Measurements from ENCODE around the gene OTULIN.

The OTULIN gene

DNA sequence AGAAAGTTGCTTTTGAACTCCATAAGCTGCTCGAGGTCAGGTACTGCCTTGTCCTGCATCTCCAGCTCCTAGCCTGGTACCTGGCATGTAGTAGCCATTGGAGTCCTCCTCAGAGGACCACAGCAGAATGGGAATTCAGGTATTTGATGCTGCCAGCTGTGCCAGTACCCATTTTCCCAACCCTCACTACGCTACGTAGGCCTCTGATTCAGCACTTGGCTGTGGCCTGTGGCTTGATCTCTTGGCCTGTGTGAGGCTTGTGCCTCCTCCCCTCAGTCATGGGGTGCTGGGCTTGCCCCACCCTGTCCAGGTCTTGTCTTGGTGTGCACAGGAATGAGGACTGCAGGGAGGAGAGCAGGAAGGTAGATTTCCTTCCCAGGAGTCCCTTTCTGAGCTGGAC is 11.8 kb downstream of the OTULIN start:
- no peaks in the 10 kb centered on the region for H3K9me3 ChIP-seq (ENCODE audit: control insufficient read depth, insufficient read depth, low read length)
- no peaks in the 10 kb centered on the region; the same call in 1 of the 2 replicates for H3K36me3 ChIP-seq (ENCODE audit: control insufficient read depth, insufficient read depth, low read length)
- H3K27me3 ChIP-seq (ENCODE audit: control insufficient read depth, insufficient read depth, low read length) = no peaks in the 10 kb centered on the region
- H3K27ac ChIP-seq (ENCODE audit: low read length) = no peak overlapping the region
- no peak overlapping the region for H3K4me3 ChIP-seq (ENCODE audit: low read length)
- no peak for DNase-seq (ENCODE audit: low read depth, low spot score)
- H3K4me1 ChIP-seq (ENCODE audit: control insufficient read depth, insufficient read depth, low read length) = peaks cover 3% of the 10 kb centered on the region; the same call in 1 of the 2 replicates
- WGBS (ENCODE audit: insufficient coverage, insufficient read length) = no CpG with 5 or more reads among the region's 3 CpGs

DNA sequence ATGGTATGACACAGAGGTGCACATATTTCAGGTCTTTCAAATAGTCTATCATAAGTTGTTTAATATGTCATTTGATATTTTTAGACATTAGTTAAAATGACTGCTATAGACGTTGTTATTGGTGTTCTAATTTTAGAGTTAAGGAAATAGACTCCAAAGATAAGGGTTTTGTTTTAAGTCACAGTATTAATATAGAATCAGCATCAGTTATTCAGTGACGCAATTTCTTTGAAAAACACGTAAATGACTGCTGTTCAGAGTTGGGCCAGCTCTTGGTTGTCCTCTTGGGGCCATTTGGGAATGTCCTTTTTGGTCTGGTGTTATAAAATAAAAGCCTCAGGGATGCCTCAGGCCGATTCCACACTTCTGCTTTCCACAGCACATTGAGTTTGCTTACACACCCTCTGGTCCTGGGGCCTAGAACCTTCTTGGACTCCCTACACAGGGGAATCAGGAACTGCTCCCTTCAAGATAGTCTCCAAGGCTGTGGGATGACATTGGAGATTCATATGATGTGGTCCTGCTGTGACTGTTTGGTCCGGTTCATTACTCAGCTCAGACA is 14.3 kb downstream of the OTULIN start:
- Histone ChIP-seq H3K4me3 (ENCODE audit: low read length) (no peak overlapping the region), H3K4me1 (ENCODE audit: control insufficient read depth, insufficient read depth, low read length) (peaks cover 2% of the 10 kb centered on the region; the same call in 1 of the 2 replicates), H3K36me3 (ENCODE audit: control insufficient read depth, insufficient read depth, low read length) (peaks cover 3% of the 10 kb centered on the region), H3K27ac (ENCODE audit: low read length) (no peak overlapping the region), H3K9me3 (ENCODE audit: control insufficient read depth, insufficient read depth, low read length) (no peaks in the 10 kb centered on the region), H3K27me3 (ENCODE audit: control insufficient read depth, insufficient read depth, low read length) (no peaks in the 10 kb centered on the region)
- DNase-seq (ENCODE audit: low read depth, low spot score) = no peak
- WGBS (ENCODE audit: insufficient coverage, insufficient read length) = no CpG with 5 or more reads among the region's 5 CpGs

DNA sequence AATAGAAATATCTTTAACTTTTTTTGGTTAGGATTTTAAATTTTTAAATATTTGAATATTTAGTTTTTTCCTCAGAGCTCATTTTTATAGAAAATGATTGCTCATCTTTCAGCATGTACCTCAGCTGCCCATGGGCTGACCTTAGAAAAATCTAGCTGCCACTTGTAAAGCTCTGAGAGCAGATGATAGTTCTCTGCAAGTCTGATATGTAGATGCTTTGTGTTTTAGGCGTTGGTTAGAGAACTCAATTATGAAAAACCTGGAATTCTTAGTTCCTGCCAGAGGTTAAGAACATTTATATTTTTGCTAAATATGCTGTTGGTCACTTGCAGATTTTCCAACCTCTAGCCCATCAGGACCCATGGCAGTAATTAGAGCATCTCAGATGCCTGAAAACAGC is 15.1 kb downstream of the OTULIN start:
- Histone ChIP-seq H3K9me3 (ENCODE audit: control insufficient read depth, insufficient read depth, low read length) (no peaks in the 10 kb centered on the region), H3K27me3 (ENCODE audit: control insufficient read depth, insufficient read depth, low read length) (no peaks in the 10 kb centered on the region), H3K36me3 (ENCODE audit: control insufficient read depth, insufficient read depth, low read length) (peaks cover 3% of the 10 kb centered on the region), H3K4me1 (ENCODE audit: control insufficient read depth, insufficient read depth, low read length) (no peaks in the 10 kb centered on the region), H3K4me3 (ENCODE audit: low read length) (no peak overlapping the region), H3K27ac (ENCODE audit: low read length) (no peak overlapping the region)
- WGBS (ENCODE audit: insufficient coverage, insufficient read length) = no CpG with 5 or more reads among the region's 1 CpG
- no peak for DNase-seq (ENCODE audit: low read depth, low spot score)

DNA sequence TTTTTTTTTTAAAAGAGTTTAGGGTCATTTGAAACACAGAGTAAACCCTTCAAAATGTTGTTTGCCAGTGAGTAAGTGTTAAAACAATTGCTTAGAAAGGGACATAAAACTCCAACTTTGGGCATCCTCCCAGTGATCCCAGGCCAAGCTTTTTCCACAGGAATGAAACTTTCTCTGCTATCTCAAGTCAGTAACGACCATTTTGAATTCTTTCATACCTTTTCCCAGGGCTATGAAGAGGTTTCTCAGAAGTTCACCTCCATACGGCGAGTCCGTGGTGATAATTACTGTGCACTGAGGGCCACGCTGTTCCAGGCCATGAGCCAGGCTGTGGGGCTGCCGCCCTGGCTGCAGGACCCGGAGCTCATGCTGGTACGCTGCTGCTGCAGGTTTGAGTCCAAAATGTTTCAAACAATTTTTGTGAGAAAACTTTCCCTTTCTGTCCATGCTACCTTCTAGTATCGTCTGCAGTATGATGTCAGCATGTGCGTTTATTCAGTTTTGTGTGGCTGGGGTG is 16.8 kb downstream of the OTULIN start:
- no CpG with 5 or more reads among the region's 10 CpGs for WGBS (ENCODE audit: insufficient coverage, insufficient read length)
- no peaks in the 10 kb centered on the region for H3K4me1 ChIP-seq (ENCODE audit: control insufficient read depth, insufficient read depth, low read length)

DNA sequence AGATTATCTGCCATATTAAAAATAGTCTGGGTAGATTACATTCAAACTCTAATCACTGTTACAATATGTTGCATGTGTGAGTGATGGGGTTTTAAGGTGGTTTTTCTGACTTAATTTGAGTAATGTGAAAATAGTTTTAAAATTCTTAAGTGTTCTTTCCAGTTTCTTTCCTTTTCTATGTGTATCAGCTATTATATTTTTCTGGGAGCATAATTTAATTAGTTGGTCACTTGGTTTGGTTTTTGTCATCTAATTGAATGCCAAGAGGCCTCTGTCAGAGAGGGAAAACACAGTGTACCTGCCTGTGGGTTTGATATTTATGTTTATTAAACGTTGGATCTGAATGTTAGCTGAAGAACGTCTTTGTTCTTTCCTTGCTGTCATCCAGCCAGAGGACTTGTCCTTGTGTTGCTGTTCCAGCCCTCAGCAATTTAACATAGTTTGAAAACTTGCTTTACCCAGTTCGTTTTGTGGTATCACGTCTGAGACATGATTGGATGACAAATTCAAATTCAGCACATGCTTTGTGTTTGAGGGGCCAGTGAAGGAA is 19.5 kb downstream of the OTULIN start:
- no CpG with 5 or more reads among the region's 4 CpGs for WGBS (ENCODE audit: insufficient coverage, insufficient read length)
- Histone ChIP-seq H3K4me1 (ENCODE audit: control insufficient read depth, insufficient read depth, low read length) (no peaks in the 10 kb centered on the region), H3K27me3 (ENCODE audit: control insufficient read depth, insufficient read depth, low read length) (no peaks in the 10 kb centered on the region), H3K9me3 (ENCODE audit: control insufficient read depth, insufficient read depth, low read length) (no peaks in the 10 kb centered on the region), H3K27ac (ENCODE audit: low read length) (no peak overlapping the region), H3K4me3 (ENCODE audit: low read length) (no peak overlapping the region), H3K36me3 (ENCODE audit: control insufficient read depth, insufficient read depth, low read length) (peaks cover 3% of the 10 kb centered on the region)
- DNase-seq (ENCODE audit: low read depth, low spot score) = no peak

More for the DNA sequence above, 16.8 kb downstream of the OTULIN start:
- Histone ChIP-seq H3K27ac (ENCODE audit: low read length) (no peak overlapping the region), H3K27me3 (ENCODE audit: control insufficient read depth, insufficient read depth, low read length) (no peaks in the 10 kb centered on the region), H3K9me3 (ENCODE audit: control insufficient read depth, insufficient read depth, low read length) (no peaks in the 10 kb centered on the region), H3K4me3 (ENCODE audit: low read length) (no peak overlapping the region), H3K36me3 (ENCODE audit: control insufficient read depth, insufficient read depth, low read length) (peaks cover 3% of the 10 kb centered on the region)
- DNase-seq (ENCODE audit: low read depth, low spot score) = no peak

DNA sequence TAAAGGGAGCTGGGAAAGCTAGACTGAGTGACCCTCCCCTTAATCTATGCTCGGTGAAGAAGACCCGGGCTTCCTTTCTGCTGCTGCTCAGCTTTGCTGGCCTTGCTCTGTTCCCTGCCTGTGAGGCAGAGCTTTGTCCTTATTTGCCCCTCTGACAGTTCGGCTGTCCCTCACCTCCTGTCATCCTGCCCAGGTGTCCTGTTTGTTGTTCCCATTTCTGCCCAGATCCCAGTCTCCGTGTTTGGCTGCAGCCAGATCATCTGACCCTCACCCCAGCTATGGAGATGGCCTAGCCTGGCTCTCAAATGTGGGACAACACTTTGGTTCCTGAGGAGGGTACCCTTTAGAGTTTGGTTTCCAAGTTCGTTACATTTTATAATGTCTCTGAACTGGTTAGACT is 20.2 kb downstream of the OTULIN start:
- no peaks in the 10 kb centered on the region for H3K4me1 ChIP-seq (ENCODE audit: control insufficient read depth, insufficient read depth, low read length)
- peaks cover 3% of the 10 kb centered on the region for H3K36me3 ChIP-seq (ENCODE audit: control insufficient read depth, insufficient read depth, low read length)
- WGBS (ENCODE audit: insufficient coverage, insufficient read length) = no CpG with 5 or more reads among the region's 5 CpGs
- DNase-seq (ENCODE audit: low read depth, low spot score) = no peak
- no peaks in the 10 kb centered on the region for H3K27me3 ChIP-seq (ENCODE audit: control insufficient read depth, insufficient read depth, low read length)
- H3K9me3 ChIP-seq (ENCODE audit: control insufficient read depth, insufficient read depth, low read length) = no peaks in the 10 kb centered on the region
- H3K4me3 ChIP-seq (ENCODE audit: low read length) = no peak overlapping the region
- H3K27ac ChIP-seq (ENCODE audit: low read length) = no peak overlapping the region

DNA sequence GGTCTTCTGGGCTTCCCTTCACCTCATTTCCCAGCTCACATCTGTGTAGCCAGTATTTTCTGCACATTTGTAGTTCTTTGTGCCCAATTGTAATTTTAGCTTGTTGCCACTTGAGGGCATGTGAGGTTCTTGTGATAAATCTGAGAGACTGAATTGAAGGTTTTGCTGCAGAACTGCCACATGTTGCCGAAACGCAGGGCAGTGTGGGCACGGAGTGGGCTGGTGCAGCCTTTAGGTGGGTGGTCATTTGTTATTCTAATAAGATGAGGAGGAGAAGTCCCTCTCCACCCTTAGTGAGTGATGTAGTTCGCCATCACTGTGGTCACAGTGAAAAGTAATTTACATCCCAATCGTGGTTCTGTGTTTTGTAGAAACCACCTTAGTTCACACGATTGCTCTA is 21.2 kb downstream of the OTULIN start:
- H3K36me3 ChIP-seq (ENCODE audit: control insufficient read depth, insufficient read depth, low read length) = peaks cover 7% of the 10 kb centered on the region
- no CpG with 5 or more reads among the region's 6 CpGs for WGBS (ENCODE audit: insufficient coverage, insufficient read length)
- no peaks in the 10 kb centered on the region for H3K27me3 ChIP-seq (ENCODE audit: control insufficient read depth, insufficient read depth, low read length)
- no peaks in the 10 kb centered on the region for H3K4me1 ChIP-seq (ENCODE audit: control insufficient read depth, insufficient read depth, low read length)
- no peak for DNase-seq (ENCODE audit: low read depth, low spot score)
- H3K9me3 ChIP-seq (ENCODE audit: control insufficient read depth, insufficient read depth, low read length) = no peaks in the 10 kb centered on the region
- no peak overlapping the region for H3K27ac ChIP-seq (ENCODE audit: low read length)
- no peak overlapping the region for H3K4me3 ChIP-seq (ENCODE audit: low read length)

DNA sequence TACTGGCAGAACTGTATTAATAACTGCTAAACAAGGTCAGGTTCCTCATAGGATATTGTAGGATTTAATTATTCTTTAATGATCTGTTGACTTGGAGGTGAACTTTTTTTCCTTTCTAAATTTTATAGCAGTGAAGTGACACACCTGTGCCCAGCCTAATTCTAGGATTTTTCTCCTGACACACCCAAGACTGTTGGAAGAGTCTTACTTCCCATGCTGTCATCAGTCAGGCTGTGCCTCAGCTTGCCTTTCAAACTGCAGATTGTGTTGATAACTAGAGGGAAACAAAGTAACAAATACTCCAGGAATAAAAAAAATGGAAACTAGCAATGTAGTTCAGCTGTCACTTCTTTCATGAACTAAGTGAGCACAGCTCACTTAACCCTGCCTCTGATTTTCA is 22.0 kb downstream of the OTULIN start:
- DNase-seq (ENCODE audit: low read depth, low spot score) = no peak
- Histone ChIP-seq H3K36me3 (ENCODE audit: control insufficient read depth, insufficient read depth, low read length) (peaks cover 7% of the 10 kb centered on the region), H3K9me3 (ENCODE audit: control insufficient read depth, insufficient read depth, low read length) (no peaks in the 10 kb centered on the region), H3K27ac (ENCODE audit: low read length) (no peak overlapping the region), H3K4me1 (ENCODE audit: control insufficient read depth, insufficient read depth, low read length) (no peaks in the 10 kb centered on the region), H3K4me3 (ENCODE audit: low read length) (no peak overlapping the region), H3K27me3 (ENCODE audit: control insufficient read depth, insufficient read depth, low read length) (no peaks in the 10 kb centered on the region)

DNA sequence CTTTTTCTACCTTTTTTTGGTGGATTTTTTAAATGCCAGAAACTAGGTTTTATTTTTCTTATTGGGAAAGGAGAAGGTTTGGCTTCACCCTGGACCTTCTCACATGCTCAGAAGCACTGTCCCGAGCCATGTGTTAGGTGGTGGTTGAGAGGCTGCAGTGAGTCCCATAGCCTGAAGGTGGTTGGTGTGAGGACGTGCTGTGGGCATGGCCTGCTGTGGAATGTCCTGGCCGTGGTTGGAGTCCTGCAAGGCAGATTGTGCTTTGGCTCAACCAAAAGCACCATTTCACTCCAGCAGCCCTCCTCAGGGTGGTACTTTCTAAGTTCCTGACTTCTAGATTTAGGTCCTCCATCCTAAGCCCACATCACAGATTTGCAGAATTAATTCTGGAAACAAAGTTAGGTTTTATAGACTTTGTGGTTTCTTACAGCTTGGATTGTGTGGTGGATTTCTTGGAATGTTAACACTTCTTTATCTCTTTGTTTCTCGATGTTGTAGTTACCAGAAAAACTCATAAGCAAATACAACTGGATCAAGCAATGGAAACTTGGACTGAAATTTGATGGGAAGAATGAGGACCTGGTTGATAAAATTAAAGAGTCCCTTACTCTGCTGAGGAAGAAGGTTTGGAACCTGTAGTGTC is 22.6 kb downstream of the OTULIN start:
- no peaks in the 10 kb centered on the region for H3K27me3 ChIP-seq (ENCODE audit: control insufficient read depth, insufficient read depth, low read length)
- H3K4me1 ChIP-seq (ENCODE audit: control insufficient read depth, insufficient read depth, low read length) = no peaks in the 10 kb centered on the region
- H3K9me3 ChIP-seq (ENCODE audit: control insufficient read depth, insufficient read depth, low read length) = no peaks in the 10 kb centered on the region
- peaks cover 5% of the 10 kb centered on the region; the same call in 1 of the 2 replicates for H3K36me3 ChIP-seq (ENCODE audit: control insufficient read depth, insufficient read depth, low read length)
- H3K27ac ChIP-seq (ENCODE audit: low read length) = no peak overlapping the region
- no CpG with 5 or more reads among the region's 4 CpGs for WGBS (ENCODE audit: insufficient coverage, insufficient read length)
- no peak for DNase-seq (ENCODE audit: low read depth, low spot score)
- no peak overlapping the region for H3K4me3 ChIP-seq (ENCODE audit: low read length)

DNA sequence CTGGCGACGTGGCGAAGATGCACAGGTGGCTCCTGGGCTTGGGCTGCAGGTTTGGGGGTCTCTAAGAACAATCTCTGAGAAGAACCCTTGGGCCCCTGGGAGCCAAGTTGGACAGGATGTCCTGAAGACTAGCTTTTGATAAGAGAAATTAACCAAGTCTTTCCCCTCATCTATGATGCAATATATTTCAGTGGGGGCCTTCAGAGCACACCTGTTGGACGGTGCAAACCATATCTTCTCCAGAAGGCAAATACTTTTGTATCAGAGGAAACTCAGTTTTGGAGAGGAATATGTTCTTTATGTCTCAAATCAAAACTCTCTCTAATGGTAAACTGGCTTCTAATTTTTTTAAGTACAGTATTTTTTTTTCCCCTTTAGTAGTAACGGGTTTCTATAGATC is 28.6 kb downstream of the OTULIN start:
- Histone ChIP-seq H3K4me3 (ENCODE audit: low read length) (no peak overlapping the region), H3K9me3 (ENCODE audit: control insufficient read depth, insufficient read depth, low read length) (no peaks in the 10 kb centered on the region), H3K4me1 (ENCODE audit: control insufficient read depth, insufficient read depth, low read length) (no peaks in the 10 kb centered on the region), H3K27ac (ENCODE audit: low read length) (no peak overlapping the region), H3K36me3 (ENCODE audit: control insufficient read depth, insufficient read depth, low read length) (peaks cover 11% of the 10 kb centered on the region), H3K27me3 (ENCODE audit: control insufficient read depth, insufficient read depth, low read length) (no peaks in the 10 kb centered on the region)
- no peak for DNase-seq (ENCODE audit: low read depth, low spot score)
- no CpG with 5 or more reads among the region's 5 CpGs for WGBS (ENCODE audit: insufficient coverage, insufficient read length)

DNA sequence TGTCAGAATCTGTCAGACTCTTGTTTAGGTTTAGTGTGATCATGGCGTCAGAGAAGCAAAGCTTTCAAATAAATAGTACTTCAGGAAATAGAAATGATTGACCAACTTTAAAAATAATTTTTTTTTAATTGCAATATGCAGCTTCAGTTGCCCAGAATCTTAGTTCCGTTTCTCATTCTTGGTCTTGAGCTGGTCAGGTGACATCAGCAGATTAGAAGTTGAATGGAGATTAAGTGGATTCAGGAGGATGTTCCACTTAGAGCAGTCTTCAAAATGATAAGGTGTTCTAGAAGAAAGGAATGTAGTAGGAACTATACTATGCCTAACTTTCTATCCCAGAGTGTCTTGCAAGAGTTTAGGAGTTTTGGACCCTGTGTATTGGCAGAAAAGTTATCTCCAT is 30.6 kb downstream of the OTULIN start:
- H3K27ac ChIP-seq (ENCODE audit: low read length) = no peak overlapping the region
- no peak for DNase-seq (ENCODE audit: low read depth, low spot score)
- no CpG with 5 or more reads among the region's 2 CpGs for WGBS (ENCODE audit: insufficient coverage, insufficient read length)

More for the DNA sequence above, 30.6 kb downstream of the OTULIN start:
- Histone ChIP-seq H3K36me3 (ENCODE audit: control insufficient read depth, insufficient read depth, low read length) (peaks cover 17% of the 10 kb centered on the region), H3K4me3 (ENCODE audit: low read length) (no peak overlapping the region), H3K4me1 (ENCODE audit: control insufficient read depth, insufficient read depth, low read length) (no peaks in the 10 kb centered on the region), H3K9me3 (ENCODE audit: control insufficient read depth, insufficient read depth, low read length) (no peaks in the 10 kb centered on the region), H3K27me3 (ENCODE audit: control insufficient read depth, insufficient read depth, low read length) (no peaks in the 10 kb centered on the region)
